ENCODE results near the gene GPS1.

The GPS1 gene

GRCh38 chr17:82039695-82040299, 11.9 kb upstream of the GPS1 start:
- ATAC-seq: no peak
- TF ChIP-seq ZNF70 (CRISPR knock-in tag; IDR thresholded peaks at IDR 0.05) (no peak), ZNF565 (CRISPR knock-in tag; conservative IDR thresholded peaks at IDR 0.05; ENCODE audit: low read depth) (no peak), ZFP3 (CRISPR knock-in tag; IDR thresholded peaks at IDR 0.05) (no peak), CREB5 (CRISPR knock-in tag; IDR thresholded peaks at IDR 0.05; ENCODE audit: low read depth) (no peak), ZC3H10 (CRISPR knock-in tag; IDR thresholded peaks at IDR 0.05) (no peak), TOX (CRISPR knock-in tag; IDR thresholded peaks at IDR 0.05; ENCODE audit: borderline replicate concordance) (no peak), TCF4 (CRISPR knock-in tag; IDR thresholded peaks at IDR 0.05; ENCODE audit: borderline replicate concordance) (no peak), ZFP30 (CRISPR knock-in tag; IDR thresholded peaks at IDR 0.05) (no peak), TSHZ2 (CRISPR knock-in tag; IDR thresholded peaks at IDR 0.05) (no peak)

GRCh38 chr17:82041144-82041814, 10.4 kb upstream of the GPS1 start:
- no peak for TF ChIP-seq TCF4 (CRISPR knock-in tag; IDR thresholded peaks at IDR 0.05; ENCODE audit: borderline replicate concordance)
- no peak for TF ChIP-seq POU6F1 (CRISPR knock-in tag; IDR thresholded peaks at IDR 0.05; ENCODE audit: borderline replicate concordance, low read depth)
- TF ChIP-seq PPARA (CRISPR knock-in tag; IDR thresholded peaks at IDR 0.05; ENCODE audit: borderline replicate concordance): no peak
- TF ChIP-seq TSHZ2 (CRISPR knock-in tag; IDR thresholded peaks at IDR 0.05): no peak
- TF ChIP-seq ZFP3 (CRISPR knock-in tag; IDR thresholded peaks at IDR 0.05): no peak
- TF ChIP-seq PATZ1 (CRISPR knock-in tag; IDR thresholded peaks at IDR 0.05; ENCODE audit: borderline replicate concordance): no peak
- no peak for TF ChIP-seq CSRNP3 (CRISPR knock-in tag; IDR thresholded peaks at IDR 0.05)
- no peak for TF ChIP-seq ARNTL (CRISPR knock-in tag; IDR thresholded peaks at IDR 0.05; ENCODE audit: borderline replicate concordance, low read depth)
- no peak for TF ChIP-seq GLIS3 (CRISPR knock-in tag; IDR thresholded peaks at IDR 0.05)
- no peak for TF ChIP-seq ZNF565 (CRISPR knock-in tag; conservative IDR thresholded peaks at IDR 0.05; ENCODE audit: low read depth)
- no peak for TF ChIP-seq ZFP30 (CRISPR knock-in tag; IDR thresholded peaks at IDR 0.05)
- TF ChIP-seq BACH2 (CRISPR knock-in tag; IDR thresholded peaks at IDR 0.05; ENCODE audit: borderline replicate concordance): no peak
- no peak for TF ChIP-seq TOX (CRISPR knock-in tag; IDR thresholded peaks at IDR 0.05; ENCODE audit: borderline replicate concordance)
- no peak for TF ChIP-seq ESRRG (CRISPR knock-in tag; IDR thresholded peaks at IDR 0.05)
- TF ChIP-seq CSDC2 (CRISPR knock-in tag; IDR thresholded peaks at IDR 0.05): no peak
- no peak for ATAC-seq
